ENCODE data around the gene COTL1. TPM values are rescaled to one million over a fixed set of nuclear protein-coding genes. Genes with fewer than 3 reads are reported as not detected.
A peak's percentile ranks its signal among the peaks of the same experiment; 100 is the strongest.
"Not testable (repeated sequence)": the region's sequence is repeated elsewhere in the genome, so short reads cannot be mapped to it uniquely, and the experiment has no call there.

COTL1 gene
- polyA plus RNA-seq, 4 donors: 125 to 169 (median 148) TPM

DNA sequence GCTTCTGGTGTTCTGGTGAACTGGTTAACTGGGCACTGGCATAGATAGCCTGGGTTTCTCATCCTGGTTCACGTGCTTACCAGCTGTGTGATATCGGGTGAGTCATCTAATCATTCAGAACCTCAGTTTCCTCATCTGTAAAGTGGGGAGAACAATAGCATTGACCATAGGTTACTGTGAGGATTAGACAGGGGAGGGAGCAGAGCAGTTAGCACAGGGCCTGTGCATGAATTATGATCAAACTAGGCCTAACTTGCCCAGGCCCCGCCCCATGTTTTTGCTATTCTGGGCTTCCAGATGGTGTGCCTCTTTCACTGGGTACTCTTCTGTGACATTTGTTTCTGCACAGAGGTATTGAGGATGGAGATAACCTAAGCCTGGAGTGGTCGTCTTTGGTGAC is 25.8 kb upstream of the COTL1 start:
- DNase-seq (ENCODE audit: low read depth in 4 of 4, low spot score in 2 of 4): no peak

GRCh38 chr16:84643180-84643583 is 25.3 kb upstream of the COTL1 start:
- DNase-seq (ENCODE audit: low read depth in 4 of 4, low spot score in 2 of 4): no peak

GRCh38 chr16:84641643-84642358 is 23.9 kb upstream of the COTL1 start:
- no peak for DNase-seq (ENCODE audit: low read depth in 4 of 4, low spot score in 2 of 4)

DNA sequence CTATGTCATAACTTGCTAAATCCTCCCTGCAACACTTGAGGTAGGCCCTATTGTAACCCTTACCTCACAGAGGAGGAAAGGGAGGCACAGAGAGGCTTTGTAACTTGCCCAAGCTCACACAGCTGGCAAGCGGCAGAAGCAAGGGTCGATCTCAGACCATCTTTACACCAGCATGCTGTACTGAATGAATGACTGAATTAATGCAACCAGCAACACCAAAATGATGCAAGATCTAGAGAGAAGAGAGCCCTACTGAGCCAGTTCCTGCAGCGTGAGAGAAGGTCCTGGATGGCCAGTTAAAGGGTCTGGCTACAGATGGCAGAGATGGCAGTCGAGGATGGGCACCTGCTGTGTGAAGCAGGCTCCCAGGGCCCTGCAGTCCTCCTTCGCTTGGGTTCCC is 22.3 kb upstream of the COTL1 start:
- DNase-seq (ENCODE audit: low read depth in 4 of 4, low spot score in 2 of 4): no peak

DNA sequence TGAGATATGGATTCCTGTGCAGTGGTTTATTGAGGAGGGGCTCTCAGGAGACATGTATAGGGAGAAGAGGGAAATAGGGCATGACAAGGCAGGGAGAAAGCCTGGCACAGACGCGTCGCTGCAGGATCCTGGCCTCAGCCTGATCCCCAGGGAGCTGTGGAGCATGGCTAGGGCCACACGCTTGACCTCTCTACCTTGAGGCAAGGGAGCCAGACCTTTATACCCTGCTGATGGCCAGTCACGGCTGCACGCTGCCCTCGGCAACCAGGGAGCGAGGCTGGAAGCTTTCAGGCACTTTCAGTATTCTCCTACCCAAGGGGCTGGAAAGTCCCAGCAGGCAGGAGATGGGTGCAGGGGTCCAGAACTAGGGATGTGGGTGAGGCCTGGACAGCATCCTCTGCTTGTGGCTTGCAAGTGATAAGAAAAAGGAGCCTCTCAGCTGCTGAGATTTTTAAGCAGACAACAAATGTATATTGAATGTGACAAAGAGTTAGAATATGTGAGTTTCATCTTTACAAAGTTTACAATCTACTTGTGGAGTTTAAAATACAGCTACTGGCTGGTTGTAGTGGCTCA is 20.4 kb upstream of the COTL1 start:
- DNase-seq (ENCODE audit: low read depth in 4 of 4, low spot score in 2 of 4): no peak

DNA sequence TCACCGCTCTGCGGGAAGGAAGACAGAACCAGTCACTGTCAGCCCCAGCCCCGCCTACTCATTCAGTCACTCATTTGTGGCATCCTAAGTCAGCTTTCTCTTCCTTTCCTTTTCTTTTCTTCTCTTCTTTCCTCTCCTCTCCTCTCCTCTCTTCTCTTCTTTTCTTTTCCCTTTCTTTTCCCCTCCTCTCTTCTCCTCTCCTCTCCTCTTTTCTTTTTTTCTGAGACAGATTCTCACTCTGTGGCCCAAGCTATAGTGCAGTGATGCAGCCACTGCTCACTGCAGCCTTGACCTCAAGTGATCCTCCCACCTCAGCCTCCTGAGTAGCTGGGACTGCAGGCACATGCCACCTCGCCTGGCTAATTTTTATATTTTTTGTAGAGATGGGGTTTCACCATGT is 19.8 kb upstream of the COTL1 start:
- no peak for DNase-seq (ENCODE audit: low read depth in 4 of 4, low spot score in 2 of 4)

DNA sequence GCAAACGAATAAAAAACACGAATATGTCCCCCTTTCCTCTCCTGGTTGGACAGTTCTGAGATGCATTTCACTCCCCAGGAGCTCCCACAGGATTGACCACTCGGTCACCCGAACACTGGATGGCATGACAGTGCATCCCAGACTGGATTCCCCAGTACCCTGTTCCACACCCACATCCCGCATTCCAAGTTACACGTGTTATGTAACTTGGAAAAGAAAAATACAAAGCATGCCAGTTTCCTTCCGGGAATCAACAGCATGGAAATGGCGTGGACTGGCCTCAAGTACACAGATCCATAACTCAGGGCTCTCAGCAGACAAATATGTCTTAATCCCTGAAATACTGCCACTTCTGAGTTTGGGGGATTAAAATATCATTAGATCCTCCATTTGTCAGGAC is 17.8 kb upstream of the COTL1 start:
- no peak for DNase-seq (ENCODE audit: low read depth in 4 of 4, low spot score in 2 of 4)

- DNase-seq (ENCODE audit: low read depth in 4 of 4, low spot score in 2 of 4): no peak
These were observed 15.7 kb upstream of the COTL1 start for GRCh38 chr16:84633622-84634021.

GRCh38 chr16:84632862-84633261 is 15.0 kb upstream of the COTL1 start:
- not testable (repeated sequence) for DNase-seq (ENCODE audit: low read depth in 4 of 4, low spot score in 2 of 4)

- DNase-seq (ENCODE audit: low read depth in 4 of 4, low spot score in 2 of 4): no peak
These were observed 14.0 kb upstream of the COTL1 start for GRCh38 chr16:84631886-84632285.

DNA sequence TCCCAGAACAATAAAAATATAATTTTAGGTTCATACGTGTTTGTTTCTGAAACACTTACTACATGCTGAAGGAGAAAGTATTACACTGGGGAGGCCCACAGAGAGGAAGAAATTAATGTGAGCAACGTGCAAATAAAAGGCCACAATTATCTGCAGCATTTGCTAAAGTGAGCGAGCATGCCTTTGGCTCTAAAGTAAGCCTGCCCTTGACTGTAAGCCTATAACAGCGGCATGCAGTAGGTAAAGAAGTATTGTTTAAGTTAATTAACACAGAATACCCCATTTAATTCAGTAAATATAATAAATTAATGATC is 13.2 kb upstream of the COTL1 start:
- DNase-seq (ENCODE audit: low read depth in 4 of 4, low spot score in 2 of 4): no peak

DNA sequence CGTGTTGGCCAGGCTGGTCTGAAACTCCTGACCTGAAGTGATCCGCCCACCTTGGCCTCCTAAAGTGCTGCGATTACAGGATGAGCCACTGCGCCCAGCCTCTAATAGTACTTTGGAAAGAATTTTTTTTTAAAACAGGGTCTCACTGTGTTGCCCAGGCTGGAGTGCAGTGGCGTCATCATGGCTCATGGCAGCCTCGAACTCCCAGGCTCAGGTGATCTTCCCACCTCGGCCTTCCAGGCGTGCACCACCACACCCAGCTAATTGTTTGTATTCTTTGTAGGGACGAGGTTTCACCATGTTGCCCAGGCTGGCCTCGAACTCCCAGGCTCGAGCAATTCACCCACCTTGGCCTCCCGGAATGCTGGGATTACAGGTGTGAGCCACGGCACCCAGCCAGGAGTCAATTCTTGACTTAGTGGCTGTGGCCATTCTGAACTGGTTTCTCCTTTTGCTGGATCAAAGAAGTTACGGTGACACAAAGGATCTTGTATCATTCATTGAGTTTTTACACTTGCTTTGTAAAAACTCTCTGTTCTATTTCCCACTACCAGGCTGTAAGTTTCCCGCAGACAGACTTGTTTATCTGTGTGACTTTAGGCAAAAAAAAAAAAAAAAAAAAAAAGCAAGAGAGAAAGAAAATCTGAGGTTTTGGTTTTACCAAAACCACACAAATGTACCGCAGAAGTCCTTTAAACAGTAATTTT is 12.7 kb upstream of the COTL1 start:
- DNase-seq (ENCODE audit: low read depth in 4 of 4, low spot score in 2 of 4): no peak

GRCh38 chr16:84630009-84630408 is 12.1 kb upstream of the COTL1 start:
- no peak for DNase-seq (ENCODE audit: low read depth in 4 of 4, low spot score in 2 of 4)

DNA sequence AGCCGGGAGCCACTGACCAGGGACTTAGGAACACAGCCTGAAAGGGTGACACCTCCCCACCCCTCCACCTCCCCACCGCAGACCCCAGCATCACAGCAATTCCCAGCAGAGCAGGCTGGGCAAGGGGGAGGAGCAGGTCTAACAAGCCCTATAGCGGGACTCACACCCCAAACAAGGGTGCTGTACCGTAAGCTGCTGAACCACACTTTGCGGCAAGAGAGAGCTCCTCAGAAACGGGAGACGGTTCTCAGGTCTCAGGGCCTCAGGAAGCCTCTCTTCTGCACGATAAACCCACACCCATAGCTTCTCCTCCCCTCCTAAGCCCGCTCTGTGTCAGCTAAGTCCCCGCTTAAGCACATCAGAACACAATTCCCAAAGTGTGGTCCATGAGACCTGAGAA is 11.7 kb upstream of the COTL1 start:
- DNase-seq (ENCODE audit: low read depth in 4 of 4, low spot score in 2 of 4): no peak

DNA sequence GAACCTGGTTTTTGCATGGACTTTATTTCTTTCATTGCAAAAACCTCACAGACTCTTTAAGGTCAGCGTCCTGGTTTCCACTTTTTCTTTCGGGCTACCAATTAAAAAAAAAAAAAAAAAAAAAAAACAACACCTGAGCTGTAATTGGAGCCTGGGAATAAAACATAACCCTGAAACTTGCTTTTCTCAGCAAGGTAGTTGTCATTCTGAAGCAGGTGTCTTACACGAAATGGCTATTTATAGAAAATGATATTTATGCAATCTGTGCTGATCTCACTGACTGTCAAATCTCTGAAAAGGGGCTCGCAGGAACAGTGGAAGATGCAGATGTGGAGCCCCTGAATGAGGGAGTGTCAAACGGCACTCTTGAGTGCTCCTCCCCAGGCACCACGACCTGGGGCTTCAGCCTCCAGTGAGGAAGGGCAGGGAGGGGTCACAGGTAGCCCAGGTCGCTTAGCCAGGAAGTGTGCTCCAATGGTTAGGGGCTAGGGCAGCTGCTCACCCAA is 10.4 kb upstream of the COTL1 start:
- DNase-seq (ENCODE audit: low read depth in 4 of 4, low spot score in 2 of 4): no peak

GRCh38 chr16:84625556-84625955 is 7.7 kb upstream of the COTL1 start:
- DNase-seq (ENCODE audit: low read depth in 4 of 4, low spot score in 2 of 4): no peak

DNA sequence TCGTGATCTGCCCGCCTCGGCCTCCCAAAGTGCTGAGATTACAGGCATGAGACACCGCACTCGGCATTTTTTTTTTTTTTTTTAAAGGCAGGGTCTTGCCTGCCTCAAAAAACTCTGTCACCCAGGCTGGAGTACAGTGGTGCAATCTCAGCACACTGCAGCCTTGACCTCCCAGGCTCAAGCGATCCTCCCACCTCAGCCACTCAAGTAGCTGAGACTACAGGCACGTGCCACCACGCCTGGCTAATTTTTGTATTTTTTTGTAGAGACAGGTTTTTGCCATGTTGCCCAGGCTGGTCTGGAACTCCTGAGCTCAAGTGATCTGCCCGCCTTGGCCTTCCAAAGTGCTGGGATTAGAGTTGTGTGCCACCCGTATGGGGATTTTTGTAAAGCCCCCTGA is 3.0 kb upstream of the COTL1 start:
- DNase-seq (ENCODE audit: low read depth in 4 of 4, low spot score in 2 of 4): not testable (repeated sequence)

GRCh38 chr16:84618581-84619460 is 943 bp upstream of the COTL1 start:
- DNase-seq (ENCODE audit: low read depth in 4 of 4, low spot score in 2 of 4): no peak

DNA sequence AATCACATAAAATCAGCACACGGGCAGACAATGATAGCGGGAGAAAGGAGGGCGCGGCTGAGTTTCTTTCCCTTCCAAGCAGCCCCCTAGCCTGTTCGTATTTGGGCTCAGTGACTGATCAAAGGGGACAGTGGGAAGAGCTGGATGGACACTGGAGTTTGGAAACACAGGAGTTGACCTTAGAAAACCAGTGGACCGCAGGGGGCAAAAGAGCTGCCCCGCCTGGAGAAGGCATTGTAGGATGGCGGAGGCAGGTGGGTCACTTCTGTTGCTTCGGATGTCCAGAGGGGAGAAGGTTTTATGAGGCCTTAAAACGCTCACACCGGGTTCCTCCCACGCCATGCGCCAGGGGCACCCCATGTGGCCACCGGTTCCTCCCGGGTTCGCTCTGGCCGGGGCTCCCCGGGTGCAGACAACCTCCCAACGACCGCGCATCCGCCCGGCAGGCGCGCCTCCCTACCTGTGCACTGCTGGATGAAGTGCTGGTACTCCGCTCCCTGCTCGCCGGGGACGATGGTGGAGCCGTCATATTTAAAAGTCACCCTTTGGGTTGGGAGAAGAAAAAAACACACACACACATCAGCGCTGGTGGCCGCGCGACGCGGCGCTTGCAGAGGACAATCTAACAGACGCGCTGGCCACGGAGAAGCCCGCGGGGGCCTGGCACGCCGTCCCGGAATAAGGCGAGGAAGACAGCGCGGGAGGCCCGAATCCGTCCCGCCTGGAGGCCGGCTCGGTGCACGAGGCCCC is 662 bp downstream of the COTL1 start:
- no peak for DNase-seq (ENCODE audit: low read depth in 4 of 4, low spot score in 2 of 4)

- DNase-seq (ENCODE audit: low read depth in 4 of 4, low spot score in 2 of 4): peak in 1 of 4 donors; percentile 52
These were observed 1.4 kb downstream of the COTL1 start for GRCh38 chr16:84616515-84616914.

Data from left renal cortex interstitium (tissue), 4 donors.